ENCODE data around the gene KIZ. TPM values are rescaled to one million over a fixed set of nuclear protein-coding genes. Genes with fewer than 3 reads are reported as not detected.

Gene KIZ
- polyA plus RNA-seq, 1 experiment = 13.6 TPM

DNA sequence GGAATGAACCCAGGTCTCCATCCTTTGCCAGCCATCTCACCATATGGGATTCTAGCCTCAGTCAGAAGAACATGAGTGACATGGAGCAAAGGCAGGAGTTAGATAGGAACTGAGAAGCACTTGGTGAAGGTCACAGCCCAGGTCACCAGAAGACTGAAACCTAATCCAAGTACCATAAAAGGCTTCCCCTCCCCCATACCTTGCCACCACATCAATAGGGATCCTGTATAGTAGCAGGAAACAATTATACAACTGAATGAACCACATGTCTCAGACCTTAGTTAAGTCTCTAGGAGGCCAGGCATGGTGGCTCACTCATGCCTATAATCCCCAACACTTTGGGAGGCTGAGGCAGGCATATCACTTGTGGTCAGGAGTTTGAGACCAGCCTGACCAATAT is 49.6 kb downstream of the KIZ start:
- ChIA-PET CTCF (interaction anchor here (1.5 kb wide), 1 partner anchor 60 kb away, joined by 4 read pairs; no protein-coding TSS in a partner anchor), POLR2A (no interaction called here)
- TF ChIP-seq, protein P1, sequence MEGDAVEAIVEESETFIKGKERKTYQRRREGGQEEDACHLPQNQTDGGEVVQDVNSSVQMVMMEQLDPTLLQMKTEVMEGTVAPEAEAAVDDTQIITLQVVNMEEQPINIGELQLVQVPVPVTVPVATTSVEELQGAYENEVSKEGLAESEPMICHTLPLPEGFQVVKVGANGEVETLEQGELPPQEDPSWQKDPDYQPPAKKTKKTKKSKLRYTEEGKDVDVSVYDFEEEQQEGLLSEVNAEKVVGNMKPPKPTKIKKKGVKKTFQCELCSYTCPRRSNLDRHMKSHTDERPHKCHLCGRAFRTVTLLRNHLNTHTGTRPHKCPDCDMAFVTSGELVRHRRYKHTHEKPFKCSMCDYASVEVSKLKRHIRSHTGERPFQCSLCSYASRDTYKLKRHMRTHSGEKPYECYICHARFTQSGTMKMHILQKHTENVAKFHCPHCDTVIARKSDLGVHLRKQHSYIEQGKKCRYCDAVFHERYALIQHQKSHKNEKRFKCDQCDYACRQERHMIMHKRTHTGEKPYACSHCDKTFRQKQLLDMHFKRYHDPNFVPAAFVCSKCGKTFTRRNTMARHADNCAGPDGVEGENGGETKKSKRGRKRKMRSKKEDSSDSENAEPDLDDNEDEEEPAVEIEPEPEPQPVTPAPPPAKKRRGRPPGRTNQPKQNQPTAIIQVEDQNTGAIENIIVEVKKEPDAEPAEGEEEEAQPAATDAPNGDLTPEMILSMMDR (IDR thresholded peaks at IDR 0.05; ENCODE audit: insufficient read depth, low read depth, low read length) = no peak
- H3K36me3 ChIP-seq (ENCODE audit: control insufficient read depth, insufficient read depth, low read length) = no peaks in the 10 kb centered on the region
- no peak for DNase-seq (ENCODE audit: low read depth)
- H3K4me3 ChIP-seq (ENCODE audit: low read depth, low read length) = no peak overlapping the region
- H3K27me3 ChIP-seq (ENCODE audit: control insufficient read depth, insufficient read depth, low read length) = no peaks in the 10 kb centered on the region

DNA sequence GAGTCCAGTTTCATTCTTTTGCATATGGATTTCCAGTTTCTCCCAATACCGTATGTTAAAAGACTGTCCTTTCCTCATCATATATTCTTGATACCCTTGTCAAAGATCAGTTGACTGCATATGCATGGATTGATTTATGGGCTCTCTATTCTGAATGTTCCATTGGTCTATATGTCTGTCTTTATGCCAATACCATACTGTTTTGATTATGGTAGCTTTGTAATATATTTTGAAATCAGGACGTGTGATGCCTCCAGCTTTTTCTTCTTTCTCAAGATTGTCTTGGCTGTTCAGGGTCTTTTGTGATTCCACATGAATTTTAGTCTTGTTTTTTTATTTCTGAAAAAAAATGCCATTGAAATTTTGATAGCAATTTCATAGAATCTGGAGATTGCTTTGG is 51.9 kb downstream of the KIZ start:
- TF ChIP-seq, protein P1 (IDR thresholded peaks at IDR 0.05; ENCODE audit: insufficient read depth, low read depth, low read length) = no peak
- no peak overlapping the region for H3K4me3 ChIP-seq (ENCODE audit: low read depth, low read length)
- CTCF ChIA-PET = no interaction called here
- DNase-seq (ENCODE audit: low read depth) = no peak
- H3K36me3 ChIP-seq (ENCODE audit: control insufficient read depth, insufficient read depth, low read length) = no peaks in the 10 kb centered on the region
- H3K27me3 ChIP-seq (ENCODE audit: control insufficient read depth, insufficient read depth, low read length) = no peaks in the 10 kb centered on the region
- POLR2A ChIA-PET = no interaction called here

DNA sequence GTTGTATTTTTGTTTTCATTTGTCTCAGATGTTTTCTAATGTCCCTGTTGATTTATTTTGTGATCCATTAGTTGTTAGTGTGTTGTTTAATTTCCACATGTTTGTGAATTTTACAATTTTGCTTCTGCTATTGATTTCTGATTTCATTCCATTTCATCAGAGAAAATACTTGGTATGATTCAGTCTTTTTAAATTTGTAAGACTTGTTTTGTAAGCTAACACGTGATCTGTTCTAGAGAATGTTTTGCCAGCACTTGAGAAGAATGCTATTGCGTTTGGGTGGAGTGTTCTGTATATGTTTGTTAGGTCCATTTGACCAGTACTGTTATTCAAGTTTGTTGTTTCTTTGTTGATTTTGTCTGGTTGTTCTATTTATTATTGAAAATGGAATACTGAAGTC is 53.9 kb downstream of the KIZ start:
- DNase-seq (ENCODE audit: low read depth) = no peak
- ChIA-PET CTCF (interaction anchor here (1.0 kb wide), 1 partner anchor 16 kb away, joined by 3 read pairs; no protein-coding TSS in a partner anchor), POLR2A (no interaction called here)
- no peaks in the 10 kb centered on the region for H3K36me3 ChIP-seq (ENCODE audit: control insufficient read depth, insufficient read depth, low read length)
- H3K27me3 ChIP-seq (ENCODE audit: control insufficient read depth, insufficient read depth, low read length) = no peaks in the 10 kb centered on the region
- no peak overlapping the region for H3K4me3 ChIP-seq (ENCODE audit: low read depth, low read length)
- TF ChIP-seq, protein P1 (IDR thresholded peaks at IDR 0.05; ENCODE audit: insufficient read depth, low read depth, low read length) = no peak

DNA sequence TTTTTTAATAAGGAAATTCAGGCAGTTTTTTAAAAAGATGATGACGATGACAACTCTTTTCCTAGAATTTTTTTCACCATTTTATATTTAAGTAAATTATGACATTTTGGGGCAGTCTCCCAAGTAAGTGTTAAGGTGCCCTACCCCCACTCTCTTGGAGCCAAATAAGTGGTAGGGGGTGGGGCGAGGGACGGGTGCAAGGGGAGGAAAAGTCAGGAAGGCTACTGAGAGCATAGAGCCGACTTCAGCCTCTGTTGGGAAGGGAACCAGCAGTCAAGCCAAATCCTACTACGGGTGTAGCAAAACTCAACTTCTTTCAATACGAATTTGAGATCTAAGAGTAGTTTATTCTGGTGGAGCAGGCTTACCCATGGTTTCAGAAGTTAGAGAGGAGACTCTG is 54.4 kb downstream of the KIZ start:
- H3K36me3 ChIP-seq (ENCODE audit: control insufficient read depth, insufficient read depth, low read length) = no peaks in the 10 kb centered on the region
- no peak for DNase-seq (ENCODE audit: low read depth)
- no peak overlapping the region for H3K4me3 ChIP-seq (ENCODE audit: low read depth, low read length)
- TF ChIP-seq, protein P1 (IDR thresholded peaks at IDR 0.05; ENCODE audit: insufficient read depth, low read depth, low read length) = no peak
- ChIA-PET POLR2A (no interaction called here), CTCF (interaction anchor here (1.0 kb wide), 1 partner anchor 15 kb away, joined by 3 read pairs; no protein-coding TSS in a partner anchor)
- no peaks in the 10 kb centered on the region for H3K27me3 ChIP-seq (ENCODE audit: control insufficient read depth, insufficient read depth, low read length)

DNA sequence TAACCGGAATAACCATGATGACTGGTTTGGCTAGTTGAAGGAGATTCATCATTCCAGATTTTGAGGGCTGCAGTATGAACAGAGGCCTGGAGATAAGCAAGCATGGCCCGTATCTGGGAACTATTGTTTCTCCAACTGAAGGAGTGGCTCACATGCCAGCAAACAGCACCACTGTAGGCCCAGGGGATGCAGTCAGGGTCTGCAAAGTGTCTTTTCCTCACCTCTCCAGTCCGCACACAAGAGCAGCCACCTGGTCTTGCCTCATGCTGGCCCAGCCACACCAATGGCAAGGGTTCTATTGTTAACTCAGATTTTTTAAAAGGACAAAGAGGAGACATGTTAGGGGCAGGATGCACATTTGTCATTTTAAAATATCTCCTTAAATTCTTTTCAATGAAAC is 55.1 kb downstream of the KIZ start:
- no peaks in the 10 kb centered on the region for H3K36me3 ChIP-seq (ENCODE audit: control insufficient read depth, insufficient read depth, low read length)
- ChIA-PET CTCF (interaction anchor here (1.0 kb wide), 1 partner anchor 10 kb away, joined by 3 read pairs; no protein-coding TSS in a partner anchor), POLR2A (no interaction called here)
- H3K27me3 ChIP-seq (ENCODE audit: control insufficient read depth, insufficient read depth, low read length) = no peaks in the 10 kb centered on the region
- no peak overlapping the region for H3K4me3 ChIP-seq (ENCODE audit: low read depth, low read length)
- TF ChIP-seq, protein P1 (IDR thresholded peaks at IDR 0.05; ENCODE audit: insufficient read depth, low read depth, low read length) = no peak
- DNase-seq (ENCODE audit: low read depth) = no peak
